Cardiac fibroblast (primary cell): ENCODE results near the gene HADH.
"Not testable (repeated sequence)": the region's sequence is repeated elsewhere in the genome, so short reads cannot be mapped to it uniquely, and the experiment has no call there.

Source experiments
- DNase-seq, 2 donors: peaks; one replicate each; pipeline versions ENCODE4 v3.0.0 to v3.0.0-alpha.2; 2010; ENCODE audit warnings: low read depth in 2 of 2
- H3K4me3 ChIP-seq, 2 donors: replicated peaks in 1 of 2; 1 replicate in 1 of 2; 2 replicates in 1 of 2; pipeline ENCODE4 v1.5.1; 2011; ENCODE audit warnings: low read depth in 2 of 2, low read length in 2 of 2, mild to moderate bottlenecking in 2 of 2, moderate library complexity in 1 of 2
- CTCF ChIP-seq: IDR thresholded peaks from one replicate; pipeline ENCODE4 v1.5.1; 2011; ENCODE audit warnings: low read depth, mild to moderate bottlenecking, low read length, inconsistent platforms

Gene HADH

GRCh38 chr4:107989537-107990386 lies at the start of gene HADH:
Gene HADH (plus strand): TSS chr4:107989889. CDS start chr4:107989933, 44 bp downstream.
- DNase-seq = peak; percentile 87 to 92
- peak within 1 kb of the TSS; percentile 82 to 87 for H3K4me3 ChIP-seq
- TF ChIP-seq CTCF = no peak

- DNase-seq = no peak
Observed at GRCh38 chr4:107945809-107946208, 43.9 kb upstream of the HADH start.

GRCh38 chr4:107950746-107951540 lies 38.7 kb upstream of the HADH start:
- H3K4me3 ChIP-seq = no peak overlapping the region
- peak in 1 of 2 donors; percentile 14 for DNase-seq
- no peak for TF ChIP-seq CTCF

More at GRCh38 chr4:107945809-107946208, 43.9 kb upstream of the HADH start:
- no peak for TF ChIP-seq CTCF
- no peak overlapping the region for H3K4me3 ChIP-seq

GRCh38 chr4:107951551-107951950 lies 38.1 kb upstream of the HADH start:
- peak; percentile 21 to 82 for DNase-seq
- TF ChIP-seq CTCF = no peak
- H3K4me3 ChIP-seq = no peak overlapping the region

GRCh38 chr4:107956011-107956410 lies 33.7 kb upstream of the HADH start:
- no peak for TF ChIP-seq CTCF
- DNase-seq = peak in 1 of 2 donors; percentile 7
- H3K4me3 ChIP-seq = no peak overlapping the region

- no peak overlapping the region for H3K4me3 ChIP-seq
- no peak for TF ChIP-seq CTCF
Observed at GRCh38 chr4:107966903-107967302, 22.8 kb upstream of the HADH start.

GRCh38 chr4:107967519-107967918 lies 22.2 kb upstream of the HADH start:
- not testable (repeated sequence) for H3K4me3 ChIP-seq, DNase-seq

More at GRCh38 chr4:107966903-107967302, 22.8 kb upstream of the HADH start:
- DNase-seq = no peak

GRCh38 chr4:107967921-107968320 lies 21.8 kb upstream of the HADH start:
- DNase-seq = not testable (repeated sequence)

More at GRCh38 chr4:107967921-107968320, 21.8 kb upstream of the HADH start:
- not testable (repeated sequence) for H3K4me3 ChIP-seq
